Stimulated activated CD8-positive, alpha-beta memory T cell treated with anti-CD3 and anti-CD28 coated beads, Interleukin-2, amount 100 ng/mL, for 1 hour (primary cell): ENCODE data around the gene COMMD1.
A peak's percentile ranks its signal among the peaks of the same experiment; 100 is the strongest.
"Not testable (repeated sequence)": the region's sequence is repeated elsewhere in the genome, so short reads cannot be mapped to it uniquely, and the experiment has no call there.

ENCODE experiments used
- DNase-seq, 2 donors: peaks; one replicate each; pipeline ENCODE4 v3.0.0-alpha.2; 2020; ENCODE audit warnings: low read depth in 2 of 2

Gene COMMD1

GRCh38 chr2:62140426-62141141 is 235.1 kb downstream of the COMMD1 start:
- DNase-seq, result no peak

DNA sequence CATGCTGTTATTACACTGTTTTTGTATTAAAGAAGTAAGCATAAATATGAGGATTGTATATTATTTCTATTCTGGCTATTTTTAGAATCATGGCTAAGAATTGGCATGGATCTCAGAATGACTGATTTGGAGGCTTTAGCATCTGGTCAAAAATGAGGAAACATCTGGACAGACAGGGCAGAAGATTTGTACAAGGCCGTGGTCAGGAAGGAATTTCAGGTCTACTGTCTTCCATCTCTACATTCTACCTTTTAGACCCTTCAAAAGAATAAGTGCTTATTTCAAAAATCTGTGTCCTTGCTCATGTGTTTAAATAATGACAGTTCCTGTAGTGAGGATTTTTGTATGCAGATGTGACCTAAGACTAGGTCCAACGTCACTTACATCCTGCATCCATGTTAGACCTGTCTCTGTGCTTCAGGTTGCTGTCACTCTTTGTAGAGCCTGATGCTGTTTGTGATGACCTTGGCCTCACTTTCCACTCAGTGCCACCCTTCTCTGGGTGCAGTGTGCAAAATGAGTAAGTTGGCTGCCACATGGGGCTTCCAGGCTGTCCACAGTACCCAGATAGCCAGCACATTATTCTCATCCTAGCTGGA is 235.8 kb downstream of the COMMD1 start:
- no peak for DNase-seq

DNA sequence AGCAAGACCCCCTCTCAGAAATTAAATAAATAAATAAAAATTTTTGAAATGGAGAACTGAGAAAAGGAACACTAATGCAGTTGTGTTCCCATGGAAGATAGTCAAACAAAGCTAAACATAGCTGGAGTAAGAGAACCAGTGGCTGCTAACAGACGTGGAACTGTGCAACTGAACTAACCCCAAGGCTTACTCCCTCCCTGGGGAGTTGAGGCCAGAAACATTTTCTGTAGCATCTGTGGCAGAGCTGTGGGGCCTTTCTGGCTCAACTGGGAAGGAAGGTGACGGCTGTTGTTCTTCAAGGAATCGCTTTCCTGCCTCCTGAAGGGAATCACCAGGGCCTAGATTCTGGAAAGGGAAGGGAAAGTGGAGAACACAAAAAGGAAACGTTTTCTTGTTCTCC is 236.6 kb downstream of the COMMD1 start:
- DNase-seq, result no peak

GRCh38 chr2:62143696-62144095 is 238.2 kb downstream of the COMMD1 start:
- no peak for DNase-seq

DNA sequence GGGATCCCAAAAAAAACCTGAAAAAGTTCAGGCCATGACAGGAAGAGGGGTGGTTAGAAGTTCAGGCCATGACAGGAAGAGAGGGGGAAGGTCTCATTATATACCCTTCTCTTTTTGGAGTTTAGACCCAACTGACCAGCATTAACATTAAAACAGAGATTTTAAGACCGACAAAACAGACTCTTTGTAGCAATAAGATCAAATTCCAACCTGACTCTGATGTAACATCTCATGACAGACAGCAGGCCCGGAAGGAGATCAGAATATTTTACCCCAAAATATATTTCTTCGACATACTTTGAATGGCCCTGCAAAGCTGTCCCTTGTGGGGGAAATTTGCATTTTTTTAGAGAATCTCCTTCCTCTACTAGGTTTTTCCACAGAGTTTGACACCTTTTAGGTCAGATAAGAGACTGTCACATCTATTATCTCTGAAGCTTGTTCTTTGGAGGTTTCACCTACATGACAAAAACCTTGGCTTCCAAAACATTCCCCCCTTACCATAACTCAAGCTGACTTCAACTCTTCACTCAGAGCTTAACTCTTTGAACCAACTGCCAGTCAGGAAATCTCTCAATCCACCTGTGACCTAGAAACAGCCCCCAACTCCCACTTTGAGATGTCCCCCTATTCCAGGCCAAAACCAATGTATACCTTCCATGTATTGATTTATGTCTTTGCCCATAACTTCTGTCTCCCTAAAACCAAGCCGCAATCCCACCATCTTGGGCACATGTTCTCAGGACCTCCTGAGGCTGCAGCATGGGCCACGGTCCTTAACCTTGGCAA is 239.4 kb downstream of the COMMD1 start:
- DNase-seq, result no peak

DNA sequence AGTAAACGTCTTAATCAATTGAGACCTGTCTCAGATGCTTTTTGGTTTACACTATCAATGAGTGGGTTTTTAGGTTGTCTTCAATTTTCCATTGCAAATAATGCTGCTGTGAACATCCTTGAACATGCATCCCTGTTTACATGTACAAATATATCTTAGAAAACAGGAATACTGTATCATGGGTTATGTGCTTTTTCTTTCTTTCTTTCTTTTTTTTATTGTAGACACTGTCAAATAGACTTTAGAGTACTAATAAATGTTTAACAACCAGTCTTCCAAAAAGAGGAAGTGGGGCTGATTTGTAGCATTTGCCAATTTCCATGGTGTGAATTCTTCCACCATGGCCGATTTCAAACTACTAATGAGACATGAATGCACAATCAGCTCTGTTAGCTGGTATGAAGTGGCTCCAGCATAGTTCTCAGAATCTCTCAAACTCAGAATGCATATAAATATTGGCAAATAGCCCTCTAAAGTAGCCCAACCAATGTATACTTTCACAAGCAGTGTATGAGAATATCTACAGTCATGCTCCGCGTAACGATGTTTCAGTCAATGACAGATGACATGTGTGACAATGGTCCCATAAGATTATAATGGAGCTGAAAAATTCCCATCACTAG is 240.1 kb downstream of the COMMD1 start:
- DNase-seq, result no peak

DNA sequence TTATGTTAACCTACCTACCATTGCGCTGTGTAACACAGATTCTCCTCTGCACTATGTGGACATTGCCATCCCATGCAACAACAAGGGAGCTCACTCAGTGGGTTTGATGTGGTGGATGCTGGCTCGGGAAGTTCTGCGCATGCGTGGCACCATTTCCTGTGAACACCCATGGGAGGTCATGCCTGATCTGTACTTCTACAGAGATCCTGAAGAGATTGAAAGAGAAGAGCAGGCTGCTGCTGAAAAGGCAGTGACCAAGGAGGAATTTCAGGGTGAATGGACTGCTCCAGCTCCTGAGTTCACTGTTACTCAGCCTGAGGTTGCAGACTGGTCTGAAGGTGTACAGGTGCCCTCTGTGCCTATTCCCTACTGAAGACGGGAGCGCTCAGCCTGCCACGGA is 241.3 kb downstream of the COMMD1 start:
- peak in 1 of 2 donors; percentile 4 for DNase-seq

DNA sequence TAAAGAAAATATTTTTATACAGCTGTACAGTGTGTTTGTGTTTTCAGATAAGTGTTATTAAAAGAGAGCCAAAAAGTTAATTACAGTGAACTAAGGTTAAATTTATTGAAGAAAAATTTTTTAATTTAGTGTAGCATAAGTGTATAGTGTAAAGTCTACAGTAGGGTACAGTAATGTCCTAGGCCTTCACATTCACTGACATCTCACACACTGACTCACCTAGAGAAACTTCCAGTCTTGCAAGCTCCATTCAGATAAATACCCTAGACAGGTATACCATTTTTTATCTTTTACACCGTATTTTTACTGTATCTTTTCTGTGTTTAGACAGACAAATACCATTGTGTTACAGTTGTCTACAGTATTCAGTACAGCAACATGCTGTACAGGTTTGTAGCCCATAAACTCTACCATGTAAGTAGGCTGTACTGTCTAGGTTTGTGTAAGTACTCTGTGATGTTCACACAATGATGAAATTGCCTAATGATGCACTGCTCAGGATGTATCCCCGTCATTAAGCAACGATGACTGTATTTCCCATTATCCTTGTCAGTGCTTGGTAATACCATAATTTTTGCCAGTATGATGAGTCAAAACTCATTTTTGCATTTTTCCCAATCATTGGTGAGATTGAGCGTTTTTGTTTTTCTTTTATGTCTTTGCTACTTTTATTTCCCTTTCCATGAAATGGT is 242.3 kb downstream of the COMMD1 start:
- DNase-seq, result no peak

DNA sequence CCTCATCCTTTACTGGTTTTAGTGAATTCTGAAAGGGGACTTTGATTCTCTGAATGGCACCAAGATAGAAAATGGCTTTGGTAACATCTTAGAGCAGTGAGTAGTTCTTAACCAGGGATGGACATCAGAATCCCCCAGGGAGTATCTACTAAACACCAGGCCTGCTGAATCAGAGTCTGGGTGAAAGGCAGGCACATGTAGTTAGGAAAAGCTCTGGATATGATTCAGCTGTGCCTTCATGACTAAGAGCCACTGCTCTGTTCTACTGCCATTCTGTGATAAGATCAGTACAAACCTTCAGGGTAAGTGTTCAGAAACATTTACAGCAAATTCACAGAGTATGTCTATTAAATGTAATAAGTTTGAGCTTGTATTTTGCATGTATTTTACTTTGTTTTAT is 244.2 kb downstream of the COMMD1 start:
- no peak for DNase-seq

DNA sequence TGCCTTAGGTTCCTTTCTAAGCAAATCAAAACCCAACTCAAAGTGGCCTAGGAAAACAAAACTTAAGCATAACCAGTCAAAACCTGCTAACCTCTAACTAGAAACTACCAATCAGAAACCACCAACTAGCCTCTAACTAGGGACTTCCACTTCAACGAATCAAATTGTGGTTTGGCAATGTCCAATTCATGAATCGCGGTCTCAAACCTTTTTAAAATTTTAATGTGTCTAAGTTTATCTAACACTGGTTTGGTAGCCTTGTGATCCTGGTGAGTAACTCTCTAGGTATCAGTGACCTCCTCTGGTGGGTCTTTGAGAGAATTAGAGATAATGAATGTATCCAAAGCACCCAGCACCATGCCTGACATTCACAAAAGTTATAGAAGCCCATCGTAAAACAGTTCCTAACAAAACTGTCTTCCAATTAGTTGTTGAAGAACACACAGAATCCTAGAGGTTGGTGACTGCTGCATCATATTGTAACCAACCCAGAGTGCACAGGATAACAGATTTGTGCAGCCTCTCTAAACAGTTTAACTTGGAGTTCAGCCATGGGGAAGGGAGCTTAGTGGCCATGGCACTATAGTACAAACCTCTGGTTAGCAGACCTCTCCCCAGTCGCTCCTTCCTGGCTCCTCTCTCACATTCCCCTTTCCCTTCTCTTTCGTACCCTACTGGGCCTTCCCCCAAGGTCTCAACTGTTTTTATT is 245.3 kb downstream of the COMMD1 start:
- DNase-seq, result no peak

DNA sequence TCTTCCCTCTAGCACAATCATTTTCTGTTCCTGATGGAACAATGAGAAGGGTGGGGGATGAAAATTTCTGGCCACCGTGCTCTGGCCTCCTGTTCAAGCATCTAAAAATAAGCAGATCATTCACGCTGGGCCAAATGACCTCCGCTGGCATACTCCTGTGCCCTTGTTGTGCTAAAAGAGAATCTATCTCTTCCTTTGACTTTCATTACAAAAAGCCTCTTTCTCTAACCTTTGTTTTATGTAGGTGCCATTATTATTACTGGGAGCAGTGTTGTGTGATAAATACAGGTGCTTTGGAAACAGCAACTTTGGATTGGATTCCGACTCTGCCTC is 245.8 kb downstream of the COMMD1 start:
- DNase-seq, result no peak

- no peak for DNase-seq
Observed at GRCh38 chr2:62152000-62152399, 246.5 kb downstream of the COMMD1 start.

DNA sequence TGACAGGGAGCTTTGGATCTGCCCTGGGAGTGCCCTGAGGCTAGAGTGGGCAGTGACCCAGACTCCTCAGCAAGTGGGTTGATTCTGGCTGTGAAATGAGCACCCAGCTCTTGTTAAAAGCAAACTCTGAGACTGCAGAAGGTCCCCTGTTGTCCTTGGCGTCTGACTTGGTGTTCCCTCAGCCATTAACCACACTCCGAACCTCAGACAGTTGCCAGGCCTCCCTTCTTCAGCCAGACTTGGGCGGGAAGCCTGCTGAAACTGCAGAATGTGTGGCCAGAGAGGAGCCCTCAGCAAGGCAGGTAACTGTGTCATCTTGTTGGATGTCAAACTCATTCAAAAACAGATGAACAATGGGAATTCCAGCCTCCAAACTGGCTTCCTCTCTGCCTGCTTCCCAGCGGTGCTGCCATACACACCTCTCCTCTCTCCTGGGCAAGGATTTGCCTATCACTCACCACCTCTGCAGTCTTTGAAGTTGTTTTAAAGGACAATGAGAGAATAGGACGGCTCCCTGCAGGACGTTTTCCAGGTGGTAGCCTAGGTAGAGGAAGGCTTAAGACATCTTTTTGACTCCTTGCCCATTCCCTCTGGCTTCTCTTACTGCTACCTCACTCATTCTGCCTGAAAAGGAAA is 251.5 kb downstream of the COMMD1 start:
- no peak for DNase-seq

- DNase-seq, result no peak
Observed at GRCh38 chr2:62158444-62159121, 253.1 kb downstream of the COMMD1 start.

DNA sequence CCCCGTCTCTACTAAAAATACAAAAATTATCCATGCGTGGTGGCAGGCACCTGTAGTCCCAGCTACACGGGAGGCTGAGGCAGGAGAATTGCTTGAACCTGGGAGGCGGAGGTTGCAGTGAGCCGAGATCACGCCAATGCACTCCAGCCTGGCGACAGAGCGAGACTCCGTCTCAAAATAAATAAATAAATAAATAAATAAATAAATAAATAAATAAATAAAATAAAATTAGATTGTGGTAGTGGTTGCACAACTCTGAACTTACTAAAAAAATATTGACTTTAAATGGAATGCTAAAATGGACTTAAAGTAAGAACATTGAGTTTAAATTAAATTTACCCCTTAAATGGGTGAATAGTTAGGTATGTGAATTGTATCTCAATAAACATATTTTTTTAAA is 255.2 kb downstream of the COMMD1 start:
- DNase-seq, result not testable (repeated sequence)

- DNase-seq, result no peak
Observed at GRCh38 chr2:62163106-62163831, 257.8 kb downstream of the COMMD1 start.

DNA sequence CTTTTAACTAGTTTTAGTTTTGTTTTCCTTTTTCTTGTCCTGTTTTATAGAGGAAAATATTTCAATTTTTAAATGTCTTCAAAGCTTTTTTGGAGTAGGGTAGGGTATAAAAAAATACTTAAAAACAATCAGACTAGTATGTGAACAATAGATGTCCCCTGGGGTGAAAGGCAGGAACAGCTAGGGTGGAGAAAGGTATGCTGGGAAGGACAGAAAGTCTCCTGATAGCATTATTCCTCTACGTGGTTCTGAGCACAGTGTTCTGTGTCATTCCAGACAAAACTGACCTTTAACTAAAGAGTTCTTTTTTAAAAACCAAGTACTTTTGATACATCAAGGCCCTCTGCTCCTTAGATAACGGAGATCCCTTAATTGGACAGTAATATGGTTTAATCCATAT is 258.4 kb downstream of the COMMD1 start:
- no peak for DNase-seq

DNA sequence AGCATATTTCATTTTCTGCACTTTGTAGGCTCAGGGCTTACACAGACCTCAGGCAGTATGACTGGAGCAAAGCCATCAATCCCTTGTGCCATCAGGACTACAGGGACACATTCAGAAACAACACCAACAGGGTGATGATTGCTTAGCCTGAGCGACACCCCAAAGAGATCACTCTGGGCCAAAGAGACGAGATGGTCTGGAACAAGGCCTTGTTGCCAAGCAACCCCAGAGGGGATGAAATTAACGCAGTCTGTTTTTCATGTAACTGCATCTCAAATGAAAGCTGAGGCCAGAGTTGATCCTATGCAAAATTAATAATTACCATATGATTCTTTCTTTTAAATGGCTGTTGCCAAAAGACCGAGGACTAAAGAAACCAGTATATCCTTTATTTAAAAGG is 270.3 kb downstream of the COMMD1 start:
- no peak for DNase-seq

DNA sequence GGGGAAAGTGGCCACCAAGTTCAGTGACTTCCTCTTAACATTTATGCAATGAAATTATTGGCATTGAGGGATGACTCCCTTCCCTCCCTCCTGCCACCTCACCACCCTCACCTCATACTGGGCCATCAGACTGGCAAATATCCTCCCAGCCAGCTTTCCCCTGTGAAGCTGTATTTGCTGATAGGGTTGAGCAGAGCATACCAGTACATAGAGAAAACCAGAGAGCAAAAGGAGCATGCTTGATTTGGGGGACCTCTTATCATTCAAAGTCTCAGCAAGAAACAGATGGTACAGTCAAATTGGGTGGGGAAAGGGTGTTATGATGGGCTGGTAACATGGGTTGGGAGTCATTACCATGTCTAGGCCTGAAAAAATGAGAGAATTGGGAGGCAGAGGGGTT is 271.3 kb downstream of the COMMD1 start:
- DNase-seq, result no peak
